ENCODE results near the gene TGFA. TPM values are rescaled to one million over a fixed set of nuclear protein-coding genes. Genes with fewer than 3 reads are reported as not detected.

TGFA gene
- total RNA-seq, 2 experiments from 2014 or later: 0.47 to 0.88 TPM

GRCh38 chr2:70484086-70484485, 69.5 kb downstream of the TGFA start:
- Histone ChIP-seq H3K9me3 (ENCODE audit: control insufficient read depth in 1 of 2, insufficient read depth in 1 of 2, low read length in 2 of 2) (no peaks in the 10 kb centered on the region), H3K27me3 (ENCODE audit: control insufficient read depth in 1 of 2, insufficient read depth in 2 of 2, low read length in 2 of 2) (no peaks in the 10 kb centered on the region), H3K4me3 (ENCODE audit: low read length) (no peak overlapping the region), H3K27ac (ENCODE audit: low read depth in 1 of 2, low read length in 2 of 2) (no peak overlapping the region), H3K4me1 (ENCODE audit: insufficient read depth, low read length) (no peaks in the 10 kb centered on the region), H3K36me3 (ENCODE audit: insufficient read depth, low read length) (no peaks in the 10 kb centered on the region)
- H3K36me3 Mint-ChIP-seq (ENCODE audit: low read depth): no peaks in the 10 kb centered on the region
- no peaks in the 10 kb centered on the region for H3K9me3 Mint-ChIP-seq
- intact Hi-C loops (cut with DNase I, micrococcal nuclease): no loop called here
- no peaks in the 10 kb centered on the region for H3K4me1 Mint-ChIP-seq (ENCODE audit: low read depth)
- no peak overlapping the region for H3K27ac Mint-ChIP-seq
- DNase-seq: no peak
- no peak for ATAC-seq (ENCODE audit: poor library complexity)
- TF ChIP-seq, protein P1, sequence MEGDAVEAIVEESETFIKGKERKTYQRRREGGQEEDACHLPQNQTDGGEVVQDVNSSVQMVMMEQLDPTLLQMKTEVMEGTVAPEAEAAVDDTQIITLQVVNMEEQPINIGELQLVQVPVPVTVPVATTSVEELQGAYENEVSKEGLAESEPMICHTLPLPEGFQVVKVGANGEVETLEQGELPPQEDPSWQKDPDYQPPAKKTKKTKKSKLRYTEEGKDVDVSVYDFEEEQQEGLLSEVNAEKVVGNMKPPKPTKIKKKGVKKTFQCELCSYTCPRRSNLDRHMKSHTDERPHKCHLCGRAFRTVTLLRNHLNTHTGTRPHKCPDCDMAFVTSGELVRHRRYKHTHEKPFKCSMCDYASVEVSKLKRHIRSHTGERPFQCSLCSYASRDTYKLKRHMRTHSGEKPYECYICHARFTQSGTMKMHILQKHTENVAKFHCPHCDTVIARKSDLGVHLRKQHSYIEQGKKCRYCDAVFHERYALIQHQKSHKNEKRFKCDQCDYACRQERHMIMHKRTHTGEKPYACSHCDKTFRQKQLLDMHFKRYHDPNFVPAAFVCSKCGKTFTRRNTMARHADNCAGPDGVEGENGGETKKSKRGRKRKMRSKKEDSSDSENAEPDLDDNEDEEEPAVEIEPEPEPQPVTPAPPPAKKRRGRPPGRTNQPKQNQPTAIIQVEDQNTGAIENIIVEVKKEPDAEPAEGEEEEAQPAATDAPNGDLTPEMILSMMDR (IDR thresholded peaks at IDR 0.05): no peak
- POLR2A ChIA-PET: no interaction called here
- no peaks in the 10 kb centered on the region for H3K27me3 Mint-ChIP-seq
- CTCF ChIA-PET: no interaction called here
- no peak overlapping the region for H3K4me3 Mint-ChIP-seq

DNA sequence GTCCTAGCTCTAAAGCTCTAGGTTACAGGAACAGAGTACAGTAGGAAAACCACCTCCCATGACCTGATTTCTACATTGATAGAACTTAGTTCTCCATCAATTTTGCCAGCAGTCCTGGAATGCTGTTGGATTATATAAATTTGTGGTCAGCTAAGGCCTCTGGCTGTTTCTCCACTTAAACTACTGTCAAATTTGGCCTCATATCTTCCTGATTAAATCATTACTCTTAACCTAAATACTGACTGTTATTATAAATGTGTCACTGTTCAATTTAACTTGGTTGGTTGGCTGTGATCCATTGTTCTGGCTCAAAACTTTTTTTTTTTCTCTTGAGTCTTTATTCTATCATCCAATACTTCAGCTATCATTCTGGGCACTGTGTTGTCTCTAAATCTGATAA, 71.2 kb downstream of the TGFA start:
- Mint-ChIP-seq H3K36me3 (ENCODE audit: low read depth) (no peaks in the 10 kb centered on the region), H3K27ac (no peak overlapping the region), H3K9me3 (no peaks in the 10 kb centered on the region), H3K27me3 (no peaks in the 10 kb centered on the region), H3K4me3 (no peak overlapping the region), H3K4me1 (ENCODE audit: low read depth) (no peaks in the 10 kb centered on the region)
- no peak for DNase-seq
- Histone ChIP-seq H3K4me3 (ENCODE audit: low read length) (no peak overlapping the region), H3K9me3 (ENCODE audit: control insufficient read depth in 1 of 2, insufficient read depth in 1 of 2, low read length in 2 of 2) (no peaks in the 10 kb centered on the region), H3K4me1 (ENCODE audit: insufficient read depth, low read length) (no peaks in the 10 kb centered on the region), H3K27ac (ENCODE audit: low read depth in 1 of 2, low read length in 2 of 2) (no peak overlapping the region), H3K36me3 (ENCODE audit: insufficient read depth, low read length) (no peaks in the 10 kb centered on the region), H3K27me3 (ENCODE audit: control insufficient read depth in 1 of 2, insufficient read depth in 2 of 2, low read length in 2 of 2) (no peaks in the 10 kb centered on the region)
- TF ChIP-seq, protein P1 (IDR thresholded peaks at IDR 0.05): no peak
- ChIA-PET POLR2A (no interaction called here), CTCF (no interaction called here)
- ATAC-seq (ENCODE audit: poor library complexity): no peak
- intact Hi-C loops (cut with DNase I, micrococcal nuclease): no loop called here

- ChIA-PET POLR2A (no interaction called here), CTCF (no interaction called here)
- ATAC-seq (ENCODE audit: poor library complexity) (no peak), DNase-seq (no peak)
- H3K9me3 ChIP-seq (ENCODE audit: control insufficient read depth in 1 of 2, insufficient read depth in 1 of 2, low read length in 2 of 2): no peaks in the 10 kb centered on the region
- H3K27ac ChIP-seq (ENCODE audit: low read depth in 1 of 2, low read length in 2 of 2): no peak overlapping the region
- H3K4me3 Mint-ChIP-seq: no peak overlapping the region
- H3K4me3 ChIP-seq (ENCODE audit: low read length): no peak overlapping the region
- no peaks in the 10 kb centered on the region for H3K36me3 ChIP-seq (ENCODE audit: insufficient read depth, low read length)
- TF ChIP-seq, protein P1 (IDR thresholded peaks at IDR 0.05): no peak
- no peak overlapping the region for H3K27ac Mint-ChIP-seq
- H3K27me3 ChIP-seq (ENCODE audit: control insufficient read depth in 1 of 2, insufficient read depth in 2 of 2, low read length in 2 of 2): no peaks in the 10 kb centered on the region
- H3K27me3 Mint-ChIP-seq: no peaks in the 10 kb centered on the region
- no peaks in the 10 kb centered on the region for H3K36me3 Mint-ChIP-seq (ENCODE audit: low read depth)
- peaks cover 6% of the 10 kb centered on the region for H3K4me1 Mint-ChIP-seq (ENCODE audit: low read depth)
- intact Hi-C loops (cut with DNase I, micrococcal nuclease): no loop called here
- peaks cover 7% of the 10 kb centered on the region for H3K4me1 ChIP-seq (ENCODE audit: insufficient read depth, low read length)
- H3K9me3 Mint-ChIP-seq: no peaks in the 10 kb centered on the region
Observed at GRCh38 chr2:70480468-70480867, 73.2 kb downstream of the TGFA start.
